KOPT-K1 (cell line): ENCODE results near the gene S100A2.

ENCODE experiments used
- H3K27ac ChIP-seq: fragments of 200-600 bp; sonication (generic); 2 replicates; pipeline ENCODE4 v1.5.1; 2016; ENCODE audit warnings: antibody characterized with exemption, mild to moderate bottlenecking, low read depth, low read length; ENCODE audit not compliant: poor library complexity, severe bottlenecking
- H3K36me3 ChIP-seq: fragments of 200-600 bp; sonication (generic); 2 replicates; pipeline ENCODE4 v1.5.1; 2017; ENCODE audit warnings: antibody characterized with exemption, mild to moderate bottlenecking, low read length, moderate library complexity; ENCODE audit not compliant: insufficient read depth
- H3K9me3 ChIP-seq: fragments of 200-600 bp; sonication (generic); 2 replicates; pipeline ENCODE4 v1.5.1; 2017; ENCODE audit warnings: antibody characterized with exemption, low read length, mild to moderate bottlenecking; ENCODE audit not compliant: insufficient read depth, poor library complexity, severe bottlenecking

Gene S100A2

DNA sequence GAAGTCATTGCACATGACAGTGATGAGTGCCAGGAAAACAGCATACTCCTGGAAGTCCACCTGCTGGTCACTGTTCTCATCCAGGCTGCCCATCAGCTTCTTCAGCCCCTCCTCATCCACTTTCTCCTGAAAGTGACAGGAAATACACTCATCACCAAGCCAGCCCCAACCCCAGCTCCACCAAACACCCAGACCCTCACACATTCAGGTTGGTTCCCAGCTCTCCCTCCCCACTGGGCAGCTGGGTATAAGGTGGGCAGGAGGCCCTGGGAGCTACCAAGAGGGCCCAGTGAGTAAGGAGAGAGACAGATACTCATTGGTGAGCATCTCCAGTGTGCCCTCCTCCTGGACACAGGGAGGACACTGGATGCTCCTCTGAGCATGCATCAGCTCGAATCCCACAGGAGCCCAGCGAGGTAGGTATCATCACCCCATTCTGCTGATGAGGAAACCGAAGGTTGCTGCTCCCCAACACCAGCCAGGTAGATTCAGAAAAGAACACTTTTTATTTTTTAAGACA, 4.1 kb downstream of the S100A2 start:
- H3K36me3 ChIP-seq: no peaks in the 10 kb centered on the region
- no peak overlapping the region for H3K27ac ChIP-seq
- no peaks in the 10 kb centered on the region for H3K9me3 ChIP-seq

DNA sequence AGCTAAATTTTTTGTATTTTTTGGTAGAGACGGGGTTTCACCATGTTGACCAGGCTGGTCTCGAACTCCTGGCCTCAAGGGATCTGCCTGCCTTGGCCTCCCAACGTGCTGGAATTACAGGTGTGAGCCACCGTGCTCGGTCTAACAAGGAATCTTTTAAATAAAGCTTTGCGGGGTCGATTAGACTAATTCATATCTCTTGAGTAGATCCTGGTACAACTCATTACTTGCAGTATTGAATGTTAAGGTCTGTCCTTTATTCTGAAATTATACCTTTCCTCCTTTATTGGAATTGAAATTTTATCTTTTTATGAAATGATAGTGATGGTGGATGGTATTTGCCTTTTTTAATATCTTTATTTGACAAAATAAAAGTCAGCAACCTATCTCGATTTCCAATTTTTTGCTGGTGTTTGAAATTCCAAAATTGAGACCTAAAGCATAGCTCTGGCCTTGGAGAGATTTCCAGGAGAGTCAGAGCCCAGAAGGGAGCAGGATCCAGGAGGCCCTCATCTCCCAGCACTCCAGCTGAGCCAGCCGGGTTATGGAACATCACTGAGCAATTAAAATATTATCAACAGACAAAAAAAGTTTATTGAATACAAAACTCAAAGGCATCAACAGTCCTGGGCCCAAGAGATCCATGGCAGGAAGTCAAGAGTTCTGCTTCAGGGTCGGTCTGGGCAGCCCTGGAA, 4.7 kb downstream of the S100A2 start:
- no peaks in the 10 kb centered on the region for H3K36me3 ChIP-seq
- H3K9me3 ChIP-seq: no peaks in the 10 kb centered on the region
- no peak overlapping the region for H3K27ac ChIP-seq

DNA sequence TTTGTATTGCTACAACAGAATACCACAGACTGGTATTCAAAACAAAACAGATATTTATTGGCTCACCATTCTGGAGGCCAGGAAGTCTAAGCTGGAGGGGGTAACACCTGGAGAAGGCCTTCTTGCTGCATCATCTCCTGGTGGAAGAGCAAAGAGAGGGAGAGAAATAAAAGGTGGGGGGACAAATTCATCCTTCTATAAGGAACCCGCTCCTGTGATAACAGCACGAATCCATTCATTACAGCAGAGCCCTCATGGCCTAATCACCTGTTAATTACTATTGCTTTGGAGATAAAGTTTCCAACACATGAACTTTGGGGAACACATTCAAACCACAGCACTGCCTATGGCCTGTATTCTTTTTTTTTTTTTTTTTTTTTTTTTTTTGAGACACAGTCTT, 5.4 kb downstream of the S100A2 start:
- no peaks in the 10 kb centered on the region for H3K9me3 ChIP-seq
- H3K27ac ChIP-seq: no peak overlapping the region
- H3K36me3 ChIP-seq: no peaks in the 10 kb centered on the region

DNA sequence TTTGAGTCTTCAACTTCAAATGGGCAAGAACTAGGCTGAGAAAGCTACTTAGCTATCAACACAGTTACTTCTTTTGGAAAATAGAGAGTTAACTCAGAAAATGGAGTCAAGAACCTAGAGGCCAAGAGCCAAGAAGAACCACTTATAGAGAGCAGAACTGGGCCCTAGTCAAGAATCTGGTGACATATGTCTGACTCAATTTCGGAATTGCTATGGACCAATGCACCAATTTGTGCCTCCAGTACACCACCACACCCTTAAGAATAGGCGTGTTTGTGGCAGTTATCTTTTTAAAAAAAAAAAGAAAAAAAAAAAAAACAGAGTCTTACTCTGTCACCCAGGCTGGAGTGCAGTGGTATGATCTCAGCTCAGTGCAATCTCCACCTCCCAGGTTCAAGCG, 7.8 kb downstream of the S100A2 start:
- no peaks in the 10 kb centered on the region for H3K9me3 ChIP-seq
- no peak overlapping the region for H3K27ac ChIP-seq
- no peaks in the 10 kb centered on the region for H3K36me3 ChIP-seq

DNA sequence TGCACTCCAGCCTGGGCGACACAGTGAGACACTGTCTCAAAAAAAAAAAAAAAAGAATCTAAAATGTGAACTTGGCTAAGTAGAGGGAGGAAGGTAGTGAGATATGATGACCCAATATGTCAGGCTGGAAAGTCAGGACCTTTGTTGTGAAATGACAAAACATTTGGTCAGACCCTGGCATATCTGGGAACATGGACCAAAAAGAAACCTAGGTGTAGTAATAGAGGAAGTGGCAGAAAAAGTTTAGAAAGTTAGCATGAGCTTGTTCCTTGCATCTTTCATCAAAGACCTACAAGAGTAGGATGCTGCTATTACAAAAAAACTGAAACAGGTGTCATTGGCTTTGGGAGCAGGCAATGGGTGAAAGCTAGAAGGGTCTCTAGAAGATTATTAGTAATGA, 9.3 kb downstream of the S100A2 start:
- Histone ChIP-seq H3K9me3 (no peaks in the 10 kb centered on the region), H3K36me3 (no peaks in the 10 kb centered on the region), H3K27ac (no peak overlapping the region)

DNA sequence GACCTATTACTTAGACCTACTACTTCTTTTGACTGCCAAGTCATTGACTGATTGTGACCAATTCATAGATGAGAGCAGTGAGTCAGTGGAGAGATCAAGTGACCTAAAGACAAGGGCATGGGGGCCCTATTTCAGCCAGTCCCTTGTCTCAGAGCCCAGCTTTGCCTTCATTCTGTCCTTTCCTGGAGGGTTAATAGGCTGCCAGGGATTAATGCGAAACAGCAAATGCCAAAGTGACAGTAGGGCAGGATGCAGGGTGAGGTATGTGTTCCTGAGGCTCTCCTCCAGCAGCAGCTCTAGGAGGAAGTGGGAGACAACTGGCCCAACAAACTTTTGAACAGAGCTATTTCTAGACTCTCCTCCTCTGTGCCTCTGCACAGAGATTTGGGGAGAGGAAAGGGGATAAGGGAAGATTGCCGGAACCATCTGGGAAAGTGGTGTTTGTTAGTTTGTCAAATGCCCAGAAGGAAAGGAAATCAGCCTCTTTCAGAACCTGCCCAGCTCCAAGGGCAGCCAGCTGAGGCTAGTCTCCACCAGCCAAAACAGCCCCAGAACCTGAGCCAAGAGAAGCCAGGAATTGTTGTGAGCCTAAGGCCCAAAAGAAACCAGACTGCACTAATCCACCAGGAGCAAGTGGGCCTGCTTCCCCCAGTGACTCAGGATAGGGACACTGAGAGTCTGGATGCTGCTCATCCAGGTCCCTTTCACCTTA, 11.7 kb downstream of the S100A2 start:
- H3K9me3 ChIP-seq: no peaks in the 10 kb centered on the region
- H3K27ac ChIP-seq: no peak overlapping the region
- H3K36me3 ChIP-seq: no peaks in the 10 kb centered on the region

DNA sequence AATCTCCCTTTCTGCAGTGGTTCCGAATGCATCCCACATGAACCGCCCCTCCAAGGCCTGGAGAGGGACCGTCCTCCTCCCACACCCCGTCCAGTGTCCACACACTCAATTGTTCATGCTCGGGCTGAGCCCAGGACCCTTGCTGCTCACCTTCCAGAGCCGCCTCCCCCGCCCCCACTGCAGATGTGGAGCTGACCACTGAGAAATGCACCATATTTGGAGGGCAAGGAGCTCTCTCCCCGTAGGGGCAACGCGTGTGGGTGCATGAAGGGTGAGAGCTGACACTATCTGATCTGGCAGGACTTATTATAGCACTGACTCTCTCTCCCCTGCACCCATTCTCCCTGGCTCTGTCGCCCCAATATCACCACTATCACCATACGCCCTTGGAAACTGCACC, 12.5 kb downstream of the S100A2 start:
- no peak overlapping the region for H3K27ac ChIP-seq
- H3K9me3 ChIP-seq: no peaks in the 10 kb centered on the region
- H3K36me3 ChIP-seq: no peaks in the 10 kb centered on the region

DNA sequence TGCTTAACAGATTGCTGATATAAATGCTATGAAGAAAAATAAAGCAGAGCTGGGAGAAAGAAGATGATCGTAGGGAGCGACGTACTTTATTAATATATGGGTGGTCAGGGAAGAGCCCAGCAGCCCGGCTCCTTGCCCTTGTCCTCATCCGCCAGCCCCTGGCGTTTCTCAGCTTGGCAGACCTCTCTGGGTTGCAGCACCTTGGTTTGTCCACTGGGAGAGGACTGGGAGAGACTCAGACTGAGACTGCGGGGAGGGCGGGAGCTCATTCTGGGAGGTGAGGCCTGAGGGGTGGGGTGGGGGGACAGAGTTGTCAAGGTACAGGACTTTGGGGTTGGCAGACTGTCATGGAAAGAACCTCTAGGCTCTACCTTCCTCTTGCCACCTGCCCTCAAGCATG, 13.3 kb downstream of the S100A2 start:
- H3K36me3 ChIP-seq: no peaks in the 10 kb centered on the region
- no peaks in the 10 kb centered on the region for H3K9me3 ChIP-seq
- no peak overlapping the region for H3K27ac ChIP-seq

DNA sequence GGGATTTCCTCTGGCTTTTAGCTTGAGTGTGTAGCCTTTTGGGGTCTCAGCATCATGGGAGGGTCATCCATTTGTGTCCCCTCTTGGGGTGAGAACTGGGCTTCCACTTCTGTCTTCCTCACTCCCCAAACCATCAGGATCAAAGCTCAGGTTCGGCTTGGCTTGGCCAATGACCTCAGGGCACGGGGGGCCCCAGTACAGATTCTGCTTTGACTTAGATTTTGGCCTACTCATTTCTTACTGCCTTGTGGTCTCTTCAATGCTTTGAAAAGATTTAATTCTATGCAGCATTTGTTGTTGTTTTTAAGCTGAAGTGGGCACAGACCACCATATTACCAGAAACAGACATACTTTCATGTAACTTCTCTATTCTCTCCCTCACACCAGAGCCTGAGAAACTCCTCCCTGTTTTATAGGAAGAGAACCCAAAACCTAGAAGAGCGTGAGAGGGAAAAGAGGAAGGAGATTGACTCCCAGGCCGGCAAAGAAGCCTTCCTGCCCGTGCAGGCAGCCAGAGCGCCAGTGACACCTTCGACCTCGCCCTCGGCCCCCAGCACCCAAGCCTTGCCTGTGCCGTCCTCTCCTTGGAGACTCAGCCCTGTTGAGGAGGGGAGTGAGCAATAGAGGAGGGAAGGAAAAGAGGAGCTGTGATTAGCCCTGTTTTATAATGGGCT, 14.7 kb downstream of the S100A2 start:
- Histone ChIP-seq H3K9me3 (no peaks in the 10 kb centered on the region), H3K36me3 (no peaks in the 10 kb centered on the region), H3K27ac (no peak overlapping the region)

DNA sequence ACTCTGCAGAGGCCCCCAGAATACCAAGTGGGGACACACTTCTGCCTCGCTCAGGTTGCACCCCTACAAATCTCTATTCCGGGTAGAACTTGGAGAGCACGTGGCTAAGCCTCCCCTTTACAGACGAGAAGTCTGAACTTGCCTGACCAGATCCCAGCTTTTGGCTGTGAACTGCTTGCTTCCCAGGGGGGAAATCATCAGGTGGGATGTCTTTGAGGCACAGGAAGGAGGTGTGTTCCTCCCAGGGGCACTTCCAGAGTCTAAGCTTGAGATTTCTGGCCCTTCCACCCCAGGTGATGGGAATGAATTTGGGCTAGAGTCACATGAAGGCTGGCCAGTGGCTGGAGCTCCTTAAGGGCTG, 15.3 kb downstream of the S100A2 start:
- Histone ChIP-seq H3K9me3 (no peaks in the 10 kb centered on the region), H3K36me3 (no peaks in the 10 kb centered on the region)

DNA sequence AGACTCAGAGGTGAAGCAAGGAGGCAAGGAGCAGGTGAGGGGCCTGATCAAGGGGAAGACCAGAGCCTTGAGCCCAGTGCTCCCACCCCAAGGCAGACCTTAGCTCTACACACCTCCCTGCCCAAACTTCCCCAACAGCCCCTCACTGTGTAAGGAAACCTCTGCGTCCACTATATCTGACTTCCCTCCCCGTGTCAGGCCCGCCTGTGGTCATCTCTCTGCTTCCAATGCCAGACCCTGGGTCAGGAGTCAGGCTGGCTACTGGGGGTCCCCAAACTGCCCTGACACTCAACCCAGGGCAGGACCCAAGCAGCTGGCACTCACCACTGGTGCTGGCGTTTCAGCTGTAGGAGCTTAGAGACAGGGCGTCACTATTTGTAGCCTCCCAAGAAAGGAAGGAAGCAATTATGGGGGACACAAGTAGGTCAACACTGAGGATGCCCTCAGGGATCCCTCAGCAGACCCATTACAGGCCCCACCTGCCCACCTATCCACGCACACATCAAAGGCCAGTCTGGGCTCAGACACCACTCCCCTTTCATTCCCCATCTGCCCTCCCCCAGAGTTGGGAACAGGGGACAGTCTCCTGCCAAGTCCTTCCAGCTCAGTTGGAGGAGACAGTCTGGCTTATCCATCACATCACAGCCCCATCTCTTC, 15.8 kb downstream of the S100A2 start:
- H3K27ac ChIP-seq: no peak overlapping the region
- H3K9me3 ChIP-seq: no peaks in the 10 kb centered on the region
- no peaks in the 10 kb centered on the region for H3K36me3 ChIP-seq

More for the DNA sequence above, 15.3 kb downstream of the S100A2 start:
- no peak overlapping the region for H3K27ac ChIP-seq

DNA sequence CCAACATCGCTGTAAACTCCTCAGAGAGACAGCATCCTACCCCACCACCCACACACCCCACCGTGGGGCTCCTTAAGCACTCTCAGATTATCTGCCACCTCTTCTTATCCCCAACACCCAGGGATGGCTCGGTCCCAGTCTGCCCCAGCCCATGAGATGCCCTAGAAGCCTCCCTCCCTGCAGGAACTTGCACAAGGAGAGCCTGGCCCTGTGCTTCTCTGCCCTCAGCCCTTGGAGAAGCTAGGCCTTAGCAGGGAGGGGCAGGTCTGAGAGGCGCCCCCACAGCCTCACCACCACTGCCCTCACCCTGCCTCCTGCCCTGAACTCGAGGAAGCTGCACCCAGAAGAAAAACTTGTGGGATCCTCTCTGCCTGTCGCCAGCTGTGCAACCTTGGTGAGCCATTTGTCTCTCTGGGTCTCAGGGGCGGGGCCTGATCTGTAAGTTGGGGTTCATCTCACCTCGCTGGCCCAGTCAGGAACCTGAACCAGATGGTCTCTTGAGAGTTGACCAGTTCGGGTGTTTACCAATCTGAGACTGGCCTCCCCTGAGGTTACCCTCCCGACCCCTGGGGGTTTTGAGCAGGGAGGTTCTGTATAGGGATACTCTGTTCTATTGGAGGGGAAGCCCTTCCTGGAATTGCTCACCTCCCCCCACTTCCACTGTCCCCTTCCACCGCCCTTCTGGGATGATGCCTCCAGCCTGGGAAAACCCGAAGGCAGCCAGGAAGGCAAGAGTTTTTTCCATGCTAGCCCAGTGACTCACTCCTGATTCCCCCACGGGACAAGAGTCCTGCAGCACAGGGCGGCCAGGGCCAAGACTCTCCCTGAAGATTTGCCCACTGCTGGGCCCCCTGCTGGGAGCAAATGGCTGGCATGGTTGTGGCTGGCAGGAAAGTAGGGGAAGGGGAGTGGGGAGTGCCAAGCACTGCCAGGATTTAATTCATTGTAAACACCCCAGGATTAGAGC, 16.6 kb downstream of the S100A2 start, which contains the start of gene S100A3:
S100A3 (minus strand) TSS at position 537 of the 967 bp plus-strand sequence. CDS start 773 bp downstream, outside the sequence.
- H3K27ac ChIP-seq: no peak within 1 kb of the TSS
- H3K9me3 ChIP-seq: no peaks in the 10 kb centered on the region
- no peaks in the 10 kb centered on the region for H3K36me3 ChIP-seq

DNA sequence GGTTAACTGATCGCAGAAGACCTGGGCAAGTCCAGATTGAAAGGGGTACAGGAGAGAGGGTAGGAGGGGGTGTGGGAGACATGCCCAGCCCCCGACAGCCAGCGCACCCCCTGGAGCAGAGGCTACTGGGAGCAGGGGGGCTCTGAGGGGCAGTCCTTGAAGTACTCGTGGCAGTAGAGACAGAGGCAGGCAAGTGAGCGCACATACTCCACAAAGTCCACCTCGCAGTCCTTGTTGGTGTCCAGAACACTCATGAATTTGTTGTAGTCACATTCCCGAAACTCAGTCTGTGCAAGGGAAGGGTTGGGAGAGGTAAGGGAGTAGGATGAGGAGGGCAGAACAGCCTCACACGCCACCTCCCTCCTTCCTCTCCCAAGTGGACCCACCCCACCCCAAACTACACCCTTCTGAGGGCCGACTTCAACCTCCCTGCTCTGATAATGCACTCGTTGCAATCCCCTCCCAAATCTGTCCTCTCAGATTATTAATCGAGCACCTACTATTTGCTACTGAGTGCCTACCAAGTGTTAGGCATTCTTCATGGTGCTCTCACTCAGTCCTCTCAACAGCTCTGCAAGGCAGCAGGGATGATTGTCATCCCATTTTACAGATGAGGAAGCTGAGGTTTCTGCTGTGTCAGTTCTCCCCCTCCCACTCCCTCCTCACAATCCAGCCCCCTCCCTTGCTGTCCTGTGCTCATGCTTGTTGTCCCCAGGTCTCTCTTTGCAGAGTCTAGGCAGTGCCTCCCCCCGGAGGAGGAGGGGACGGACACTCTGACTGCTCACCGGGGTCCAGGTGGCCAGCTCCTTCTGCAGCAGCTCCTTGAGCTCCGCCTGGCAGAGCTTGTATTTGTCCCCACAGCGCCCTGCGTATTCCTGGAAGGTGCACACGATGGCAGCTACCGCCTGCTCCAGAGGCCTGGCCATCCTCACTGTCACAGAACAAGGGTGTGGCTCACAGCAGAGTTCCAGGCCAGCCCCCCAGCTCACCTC, 17.8 kb downstream of the S100A2 start:
- no peaks in the 10 kb centered on the region for H3K9me3 ChIP-seq
- H3K36me3 ChIP-seq: no peaks in the 10 kb centered on the region
- no peak overlapping the region for H3K27ac ChIP-seq
